Thyroid gland (tissue), 4 donors: ENCODE data around the gene CTRL. TPM values are rescaled to one million over a fixed set of nuclear protein-coding genes. Genes with fewer than 3 reads are reported as not detected.

Source experiments
- DNase-seq, 2 donors: peaks; one replicate each; pipeline ENCODE4 v3.0.0-alpha.2; 2019
- H3K27ac ChIP-seq, 3 donors: fragments of 200-600 bp; sonication (generic); 1 replicate in 2 of 3; 2 replicates in 1 of 3; pipeline ENCODE4 v1.5.1; 2016 to 2019; ENCODE audit warnings: mild to moderate bottlenecking in 1 of 3, moderate library complexity in 1 of 3
- H3K27me3 ChIP-seq: fragments of 200-600 bp; sonication (generic); one replicate; pipeline ENCODE4 v1.5.1; 2019
- H3K36me3 ChIP-seq, 2 donors: fragments of 200-600 bp; sonication (generic); one replicate each; pipeline ENCODE4 v1.5.1; 2016 to 2019
- H3K4me1 ChIP-seq, 2 donors: fragments of 200-600 bp; sonication (generic); one replicate each; pipeline ENCODE4 v1.5.1; 2017 to 2019
- H3K4me3 ChIP-seq, 3 donors: fragments of 200-600 bp; sonication (generic); replicated peaks in 1 of 3; 1 replicate in 2 of 3; 2 replicates in 1 of 3; pipeline ENCODE4 v1.5.1; 2016; ENCODE audit warnings: mild to moderate bottlenecking in 1 of 3
- H3K9me3 ChIP-seq: fragments of 200-600 bp; sonication (generic); one replicate; pipeline ENCODE4 v1.5.1; 2017
- CTCF ChIP-seq, 6 experiments: fragments of 200-600 bp in 3 of 6; fragments of 450-650 bp in 3 of 6; sonication (generic) in 3 of 6; IDR thresholded peaks; one replicate each; pipeline ENCODE4 v1.5.1; 2016 to 2019; ENCODE audit warnings: antibody characterized with exemption in 6 of 6, mild to moderate bottlenecking in 2 of 6, inconsistent platforms in 1 of 6, moderate library complexity in 1 of 6
- POLR2A ChIP-seq, 2 donors: fragments of 450-650 bp; IDR thresholded peaks; one replicate each; pipeline ENCODE4 v1.6.1; 2017; ENCODE audit warnings: antibody characterized with exemption in 2 of 2, mild to moderate bottlenecking in 2 of 2, moderate library complexity in 1 of 2
- WGBS, 2 donors: methylation state at CpG; one replicate each; pipeline ENCODE4 v1.1.5; 2017; 5-methylcytosine and 5-hydroxymethylcytosine counted together
- intact Hi-C: fragments of 100-400 bp; cut with DNase I; formaldehyde crosslinking; loops from one replicate; pipeline ENCODE4 v1.15.1; 2023
- total RNA-seq, 4 donors: library from RNA; depleted of rRNA; stranded (reverse); fragments of >200 nt; gene quantifications; one replicate each; pipeline ENCODE4 v1.2.3, GENCODE V29; 2016

CTRL gene
- total RNA-seq, 4 donors from 2014 or later, result 0.34 to 0.94 TPM; not detected in 2

DNA sequence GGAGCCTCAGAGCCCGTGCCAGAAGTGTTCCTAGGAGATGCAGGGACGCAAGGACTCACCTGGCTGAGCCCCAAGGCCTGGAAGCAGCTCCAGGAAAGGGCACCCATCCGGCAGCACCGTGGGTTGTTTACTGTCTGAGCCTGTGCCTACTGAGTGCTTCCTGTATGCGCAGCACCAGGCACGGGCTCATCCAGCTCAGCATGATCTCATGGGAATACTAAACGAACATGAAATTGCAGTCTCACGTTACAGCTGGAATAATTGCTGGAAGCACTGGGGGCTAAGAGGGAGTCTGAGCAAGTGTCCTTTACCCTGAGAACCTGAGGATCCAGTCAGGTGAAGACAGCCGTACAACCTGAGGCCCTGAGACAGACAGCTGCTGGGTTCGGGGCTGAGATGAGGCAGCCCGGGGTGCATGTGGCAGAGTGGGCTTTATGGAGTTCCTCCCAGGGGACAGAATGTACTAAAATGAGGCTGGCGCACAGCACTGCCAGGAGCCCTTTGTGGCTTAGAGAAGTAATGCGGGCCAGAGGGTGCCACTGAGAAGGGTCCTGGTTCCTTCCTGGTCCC lies 5.4 kb downstream of the CTRL start:
- H3K27ac ChIP-seq, result peak overlapping the region in 2 of 3 donors; percentile 13 to 40
- intact Hi-C loops, result loop anchor here (5.0 kb wide), 2 partner anchors 44 to 109 kb away; partner anchors contain the start of gene NRN1L
- no peak for TF ChIP-seq POLR2A (IDR thresholded peaks at IDR 0.05)
- H3K9me3 ChIP-seq, result no peaks in the 10 kb centered on the region
- H3K27me3 ChIP-seq, result no peaks in the 10 kb centered on the region
- WGBS, 2 donors, result 61 to 63% methylated on average over 12 to 13 of the region's 13 CpGs
- H3K4me1 ChIP-seq, result peaks cover 22 to 49% of the 10 kb centered on the region in 2 donors
- no peak overlapping the region for H3K4me3 ChIP-seq
- peaks cover 6 to 13% of the 10 kb centered on the region in 2 donors for H3K36me3 ChIP-seq
- peak in 1 of 2 donors; percentile 47 for DNase-seq

DNA sequence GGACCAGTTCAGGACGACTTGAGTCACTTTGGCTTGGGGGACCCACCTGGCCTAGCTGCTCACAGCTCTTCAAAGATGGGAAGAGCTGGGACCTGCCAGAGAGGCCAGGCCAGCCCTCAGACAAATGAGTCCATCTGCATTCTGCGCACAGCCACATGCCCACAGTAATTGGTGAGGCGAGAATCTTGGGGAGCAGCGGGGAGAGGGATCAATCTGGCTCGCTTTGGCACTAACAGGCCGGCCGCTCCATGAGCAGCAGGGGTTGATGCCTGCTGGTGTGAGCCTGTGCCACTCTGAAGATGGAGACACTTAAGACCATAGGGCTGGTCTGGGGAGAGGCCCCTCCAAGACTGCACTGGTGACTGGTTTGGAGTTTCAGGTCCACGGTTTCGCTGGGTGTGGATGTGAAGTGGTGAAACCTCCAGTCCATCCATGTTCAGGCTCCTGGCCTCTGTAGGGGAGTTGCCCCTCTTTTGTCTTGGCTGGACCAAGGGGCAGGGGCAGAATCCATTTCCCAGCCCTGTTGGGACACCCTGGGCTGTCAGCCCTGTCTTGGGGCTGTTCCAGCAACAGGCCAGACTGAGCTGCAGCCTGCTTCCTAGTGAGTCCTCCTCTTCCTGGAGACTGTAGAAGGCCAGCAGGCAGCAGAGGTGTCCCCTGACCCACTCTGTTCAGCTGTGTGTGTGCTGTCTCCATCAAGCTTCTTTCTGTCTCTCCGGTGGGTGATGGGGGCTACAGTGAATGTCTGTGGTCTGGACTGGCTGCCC lies 7.3 kb downstream of the CTRL start:
- 83 to 84% methylated on average over 9 to 10 of the region's 10 CpGs for WGBS, 2 donors
- no peak for DNase-seq
- Histone ChIP-seq H3K27me3 (no peaks in the 10 kb centered on the region), H3K4me3 (no peak overlapping the region), H3K27ac (peak overlapping the region; percentile 20 to 65 (median 25)), H3K9me3 (no peaks in the 10 kb centered on the region), H3K4me1 (peaks cover 22 to 56% of the 10 kb centered on the region in 2 donors), H3K36me3 (peaks cover 6 to 13% of the 10 kb centered on the region in 2 donors)
- TF ChIP-seq CTCF (IDR thresholded peaks at IDR 0.05) (no peak), POLR2A (IDR thresholded peaks at IDR 0.05) (no peak)
- intact Hi-C loops, result no loop called here

DNA sequence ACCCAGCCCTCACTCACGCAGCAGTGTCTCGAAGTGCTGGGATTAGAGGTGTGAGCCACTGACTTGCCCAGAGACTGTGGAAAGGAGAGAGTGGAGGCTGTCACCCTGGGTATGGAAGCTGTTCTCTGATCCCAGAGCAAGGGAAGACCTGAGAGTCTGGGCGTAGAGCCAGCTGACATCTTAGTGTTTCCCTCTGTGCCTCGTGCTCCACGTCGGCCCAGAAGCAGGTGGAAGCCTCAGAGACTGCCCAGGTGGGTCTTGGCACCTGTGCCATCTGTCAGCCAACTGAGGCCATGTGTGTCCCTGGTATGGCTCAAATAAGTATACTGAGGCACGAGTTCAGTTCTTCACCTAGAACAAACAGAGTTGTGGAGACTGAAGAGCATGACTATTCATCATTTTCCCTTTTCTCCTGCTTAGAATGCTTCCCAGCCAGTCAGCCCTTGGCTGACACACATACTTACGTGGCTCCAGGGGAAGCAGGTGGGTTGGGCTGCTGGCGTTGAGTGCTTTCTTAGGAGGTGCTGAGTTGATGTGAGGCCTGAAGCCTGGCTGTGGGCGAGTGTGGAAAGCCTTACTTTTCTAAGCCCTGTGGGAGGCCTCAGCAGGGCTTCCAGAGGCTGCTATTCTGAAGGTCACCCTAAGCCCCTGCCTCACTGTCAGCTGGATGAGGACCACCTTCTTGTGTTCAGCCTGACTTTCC lies 8.1 kb downstream of the CTRL start:
- TF ChIP-seq POLR2A (IDR thresholded peaks at IDR 0.05) (no peak), CTCF (IDR thresholded peaks at IDR 0.05) (no peak)
- Histone ChIP-seq H3K36me3 (peaks cover 6 to 8% of the 10 kb centered on the region in 2 donors), H3K27ac (peak overlapping the region; percentile 25 to 65 (median 52)), H3K27me3 (no peaks in the 10 kb centered on the region), H3K4me3 (no peak overlapping the region), H3K4me1 (peaks cover 22 to 63% of the 10 kb centered on the region in 2 donors), H3K9me3 (no peaks in the 10 kb centered on the region)
- intact Hi-C loops, result no loop called here
- DNase-seq, result peak; percentile 84 to 88
- WGBS, 2 donors, result 47 to 52% methylated on average over 9 to 10 of the region's 10 CpGs

- H3K27me3 ChIP-seq, result no peaks in the 10 kb centered on the region
- H3K36me3 ChIP-seq, result peaks cover 4% of the 10 kb centered on the region in 2 donors
- peak overlapping the region in 2 of 3 donors; percentile 52 to 65 for H3K27ac ChIP-seq
- DNase-seq, result peak in 1 of 2 donors; percentile 35
- no peaks in the 10 kb centered on the region for H3K9me3 ChIP-seq
- no peak overlapping the region for H3K4me3 ChIP-seq
- peaks cover 28 to 72% of the 10 kb centered on the region in 2 donors for H3K4me1 ChIP-seq
- WGBS, 2 donors, result 75 to 77% methylated on average over 8 of the region's 8 CpGs
- TF ChIP-seq CTCF (IDR thresholded peaks at IDR 0.05) (no peak), POLR2A (IDR thresholded peaks at IDR 0.05) (no peak)
- intact Hi-C loops, result no loop called here
Measured at GRCh38 chr16:67922740-67923139, 8.9 kb downstream of the CTRL start.

- no peak for TF ChIP-seq POLR2A (IDR thresholded peaks at IDR 0.05)
- TF ChIP-seq CTCF (IDR thresholded peaks at IDR 0.05), result no peak
- no peaks in the 10 kb centered on the region for H3K27me3 ChIP-seq
- intact Hi-C loops, result no loop called here
- H3K4me1 ChIP-seq, result peaks cover 33 to 77% of the 10 kb centered on the region in 2 donors
- 81 to 87% methylated on average over 5 of the region's 5 CpGs for WGBS, 2 donors
- no peak overlapping the region for H3K4me3 ChIP-seq
- DNase-seq, result no peak
- H3K27ac ChIP-seq, result peak overlapping the region in 2 of 3 donors; percentile 52 to 65
- H3K9me3 ChIP-seq, result no peaks in the 10 kb centered on the region
- H3K36me3 ChIP-seq, result no peaks in the 10 kb centered on the region
Measured at GRCh38 chr16:67922221-67922620, 9.4 kb downstream of the CTRL start.
